ENCODE measurements around the gene SCAF8.

SCAF8 gene

GRCh38 chr6:154882107-154882506 lies 148.9 kb downstream of the SCAF8 start:
- Histone ChIP-seq H3K36me3 (replicated peaks; ENCODE audit: insufficient read depth, low read length) (no peaks in the 10 kb centered on the region), H3K4me1 (ENCODE audit: low read length) (no peaks in the 10 kb centered on the region), H3F3A (ENCODE audit: insufficient read depth, low read length) (no peaks in the 10 kb centered on the region), H3K9ac (ENCODE audit: low read length) (no peak overlapping the region), H3K27ac (ENCODE audit: low read length) (no peak overlapping the region), H4K20me1 (ENCODE audit: insufficient read depth, low read length) (no peaks in the 10 kb centered on the region), H3K4me3 (ENCODE audit: low read length) (no peak overlapping the region), H3K4me2 (ENCODE audit: low read depth, low read length) (no peak overlapping the region), H3K27me3 (replicated peaks; ENCODE audit: insufficient read depth, low read length) (no peaks in the 10 kb centered on the region), H3K9me3 (replicated peaks; ENCODE audit: insufficient read depth, low read length) (no peaks in the 10 kb centered on the region), H3K9me2 (replicated peaks; ENCODE audit: insufficient read depth, low read length) (no peaks in the 10 kb centered on the region), H2AFZ (ENCODE audit: low read length) (no peak overlapping the region), H3K79me2 (ENCODE audit: low read length) (no peaks in the 10 kb centered on the region)
- TF ChIP-seq EZH2phosphoT487 (IDR thresholded peaks at IDR 0.05; ENCODE audit: low read length): no peak
- TF ChIP-seq EZH2 (optimal IDR thresholded peaks at IDR 0.05; ENCODE audit: low read depth, low read length): no peak
- TF ChIP-seq CTCF (IDR thresholded peaks at IDR 0.05; ENCODE audit: low read length): no peak
- no peak for DNase-seq

Measured in MM.1S (cell line).